Adrenal gland (tissue), 12 donors: ENCODE measurements around the gene PYDC1. TPM values are rescaled to one million over a fixed set of nuclear protein-coding genes. Genes with fewer than 3 reads are reported as not detected.

Source experiments
- DNase-seq, 7 donors: peaks; one replicate each; pipeline ENCODE4 v3.0.0-alpha.2; 2019 to 2020
- H3K27ac ChIP-seq, 5 donors: fragments of 200-600 bp; sonication (generic) in 4 of 5; 1 replicate in 3 of 5; 2 replicates in 2 of 5; pipeline versions ENCODE4 v1.5.1 to v1.8.0; 2016 to 2020; ENCODE audit warnings: mild to moderate bottlenecking in 1 of 5
- H3K27me3 ChIP-seq: fragments of 200-600 bp; 2 replicates; pipeline ENCODE4 v1.8.0; 2021
- H3K36me3 ChIP-seq, 2 donors: fragments of 200-600 bp; replicated peaks in 1 of 2; 1 replicate in 1 of 2; 2 replicates in 1 of 2; pipeline versions ENCODE4 v1.5.1 to v1.8.0; 2018 to 2022
- H3K4me1 ChIP-seq, 2 donors: fragments of 200-600 bp; replicated peaks in 1 of 2; 1 replicate in 1 of 2; 2 replicates in 1 of 2; pipeline versions ENCODE4 v1.5.1 to v1.8.0; 2018 to 2021
- H3K4me3 ChIP-seq, 4 donors: fragments of 200-600 bp; sonication (generic) in 3 of 4; one replicate each; pipeline ENCODE4 v1.5.1; 2016 to 2018
- H3K9me3 ChIP-seq, 3 donors: fragments of 200-600 bp; sonication (generic) in 1 of 3; replicated peaks in 1 of 3; 1 replicate in 2 of 3; 2 replicates in 1 of 3; pipeline versions ENCODE4 v1.5.1 to v1.8.0; 2016 to 2021
- POLR2A ChIP-seq, 2 donors: fragments of 450-650 bp; IDR thresholded peaks; one replicate each; pipeline ENCODE4 v1.6.1; 2017; ENCODE audit warnings: antibody characterized with exemption in 2 of 2, mild to moderate bottlenecking in 2 of 2, moderate library complexity in 1 of 2
- WGBS, 4 donors: extraction: QIAGEN DNeasy Blood & Tissue Kit in 2 of 4; methylation state at CpG; one replicate each; pipeline versions ENCODE4 v1.1.5 to v1.1.7; 2013 to 2017; 5-methylcytosine and 5-hydroxymethylcytosine counted together
- intact Hi-C, 2 donors: fragments of 100-400 bp; cut with DNase I; formaldehyde crosslinking; loops; one replicate each; pipeline versions ENCODE4 v1.14.1 to v1.15.0; 2022 to 2023
- polyA plus RNA-seq, 3 donors: library from polyadenylated mRNA; stranded (reverse); fragments of 200-250 nt in 2 of 3; fragments of 350-450 nt in 1 of 3; fragmentation: Illumina TruSeq in 1 of 3; extraction: RNeasy Lipid Tissue Mini Kit (QIAGEN cat#74804) in 1 of 3; gene quantifications; one replicate each; pipeline ENCODE4 v1.2.3, GENCODE V29; 2013 to 2014
- total RNA-seq, 9 donors: library from RNA; depleted of rRNA in 4 of 9; stranded (reverse); fragments of >200 nt in 4 of 9; fragments of 120-200 nt in 1 of 9; fragmentation: NEBNext Ultra II Directional in 1 of 9; extraction: Animal tissue kit (Norgen Biotek cat#: 25700) in 1 of 9; gene quantifications; one replicate each; pipeline versions ENCODE4 v1.1.0 to v1.2.4, GENCODE V29; 2013 to 2023
- TF ChIP-seq, protein P1 (sequence below), 6 experiments: fragments of 450-650 bp in 4 of 6; fragments of 200-600 bp in 2 of 6; sonication (generic) in 1 of 6; IDR thresholded peaks; 1 replicate in 5 of 6; 2 replicates in 1 of 6; pipeline versions ENCODE4 v1.5.1 to v1.8.0; 2016 to 2021; ENCODE audit warnings: antibody characterized with exemption in 6 of 6, mild to moderate bottlenecking in 2 of 6, moderate library complexity in 1 of 6
- donor health status: healthy with polysubstance abuse.
- donor health status: Bipolar disorder and iron deficiency.
- donor health status: DM: yes; HTN: yes; CAD: no.
- donor health status: DM: no; HTN: no; CAD: no.
- donor health status: DM: no; HTN: no; CAD: no.
- donor health status: DM: yes; HTN: yes; CAD: no.

The PYDC1 gene
- total and polyA plus RNA-seq, 12 donors, result not detected

DNA sequence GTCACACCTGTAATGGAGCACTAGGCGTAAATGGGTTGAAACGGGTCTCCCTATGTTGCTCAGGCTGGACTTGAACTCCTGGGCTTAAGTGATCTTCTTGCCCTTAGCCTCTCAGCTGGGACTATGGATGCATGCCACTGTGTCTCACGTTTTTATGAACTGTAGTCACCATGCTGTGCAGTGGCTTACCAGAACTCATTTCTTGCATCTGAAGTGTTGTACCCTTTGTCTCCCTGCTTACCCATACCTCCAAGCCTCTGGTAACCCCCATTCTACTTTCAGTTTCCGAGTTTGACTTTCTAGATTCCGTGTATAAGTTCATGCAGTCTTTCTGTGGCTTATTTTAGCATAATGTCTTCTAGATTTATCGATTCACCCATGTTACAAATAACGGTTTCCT lies 22.0 kb downstream of the PYDC1 start:
- Histone ChIP-seq H3K27ac (no peak overlapping the region), H3K9me3 (no peaks in the 10 kb centered on the region), H3K36me3 (peaks cover 0 to 75% of the 10 kb centered on the region in 2 donors), H3K4me1 (no peaks in the 10 kb centered on the region), H3K27me3 (no peaks in the 10 kb centered on the region), H3K4me3 (no peak overlapping the region)
- TF ChIP-seq POLR2A (IDR thresholded peaks at IDR 0.05), result no peak
- TF ChIP-seq, protein P1, sequence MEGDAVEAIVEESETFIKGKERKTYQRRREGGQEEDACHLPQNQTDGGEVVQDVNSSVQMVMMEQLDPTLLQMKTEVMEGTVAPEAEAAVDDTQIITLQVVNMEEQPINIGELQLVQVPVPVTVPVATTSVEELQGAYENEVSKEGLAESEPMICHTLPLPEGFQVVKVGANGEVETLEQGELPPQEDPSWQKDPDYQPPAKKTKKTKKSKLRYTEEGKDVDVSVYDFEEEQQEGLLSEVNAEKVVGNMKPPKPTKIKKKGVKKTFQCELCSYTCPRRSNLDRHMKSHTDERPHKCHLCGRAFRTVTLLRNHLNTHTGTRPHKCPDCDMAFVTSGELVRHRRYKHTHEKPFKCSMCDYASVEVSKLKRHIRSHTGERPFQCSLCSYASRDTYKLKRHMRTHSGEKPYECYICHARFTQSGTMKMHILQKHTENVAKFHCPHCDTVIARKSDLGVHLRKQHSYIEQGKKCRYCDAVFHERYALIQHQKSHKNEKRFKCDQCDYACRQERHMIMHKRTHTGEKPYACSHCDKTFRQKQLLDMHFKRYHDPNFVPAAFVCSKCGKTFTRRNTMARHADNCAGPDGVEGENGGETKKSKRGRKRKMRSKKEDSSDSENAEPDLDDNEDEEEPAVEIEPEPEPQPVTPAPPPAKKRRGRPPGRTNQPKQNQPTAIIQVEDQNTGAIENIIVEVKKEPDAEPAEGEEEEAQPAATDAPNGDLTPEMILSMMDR (IDR thresholded peaks at IDR 0.05), result no peak
- 84 to 87% (median 86%) methylated on average over 7 of the region's 7 CpGs for WGBS, 4 donors
- intact Hi-C loops, result no loop called here
- no peak for DNase-seq

DNA sequence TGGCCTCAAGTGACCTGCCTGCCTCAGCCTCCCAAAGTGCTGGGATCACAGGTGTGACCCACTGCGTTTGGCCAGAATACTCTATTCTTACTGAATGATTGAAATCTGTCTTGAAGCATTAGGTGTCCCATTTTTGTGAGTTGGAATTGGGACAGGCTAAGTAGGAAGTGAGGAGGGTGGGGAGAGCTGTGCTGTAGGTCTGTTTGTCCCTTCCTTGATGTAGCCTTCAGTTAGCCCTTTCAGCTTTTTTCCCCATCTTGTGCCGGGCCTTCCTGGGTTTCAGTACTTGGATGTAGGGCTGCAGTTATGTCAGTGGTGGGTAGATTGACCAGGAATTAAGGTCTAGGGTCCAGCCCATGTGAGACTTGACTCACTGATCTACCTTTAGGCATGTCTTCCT lies 23.1 kb downstream of the PYDC1 start:
- no peak for DNase-seq
- no peaks in the 10 kb centered on the region for H3K9me3 ChIP-seq
- 77 to 95% (median 91%) methylated on average over 2 of the region's 2 CpGs for WGBS, 4 donors
- H3K4me1 ChIP-seq, result no peaks in the 10 kb centered on the region
- no peak overlapping the region for H3K4me3 ChIP-seq
- H3K27ac ChIP-seq, result no peak overlapping the region
- intact Hi-C loops, result no loop called here
- peaks cover 0 to 82% of the 10 kb centered on the region in 2 donors for H3K36me3 ChIP-seq
- no peaks in the 10 kb centered on the region for H3K27me3 ChIP-seq
- TF ChIP-seq, protein P1 (IDR thresholded peaks at IDR 0.05), result no peak
- no peak for TF ChIP-seq POLR2A (IDR thresholded peaks at IDR 0.05)

DNA sequence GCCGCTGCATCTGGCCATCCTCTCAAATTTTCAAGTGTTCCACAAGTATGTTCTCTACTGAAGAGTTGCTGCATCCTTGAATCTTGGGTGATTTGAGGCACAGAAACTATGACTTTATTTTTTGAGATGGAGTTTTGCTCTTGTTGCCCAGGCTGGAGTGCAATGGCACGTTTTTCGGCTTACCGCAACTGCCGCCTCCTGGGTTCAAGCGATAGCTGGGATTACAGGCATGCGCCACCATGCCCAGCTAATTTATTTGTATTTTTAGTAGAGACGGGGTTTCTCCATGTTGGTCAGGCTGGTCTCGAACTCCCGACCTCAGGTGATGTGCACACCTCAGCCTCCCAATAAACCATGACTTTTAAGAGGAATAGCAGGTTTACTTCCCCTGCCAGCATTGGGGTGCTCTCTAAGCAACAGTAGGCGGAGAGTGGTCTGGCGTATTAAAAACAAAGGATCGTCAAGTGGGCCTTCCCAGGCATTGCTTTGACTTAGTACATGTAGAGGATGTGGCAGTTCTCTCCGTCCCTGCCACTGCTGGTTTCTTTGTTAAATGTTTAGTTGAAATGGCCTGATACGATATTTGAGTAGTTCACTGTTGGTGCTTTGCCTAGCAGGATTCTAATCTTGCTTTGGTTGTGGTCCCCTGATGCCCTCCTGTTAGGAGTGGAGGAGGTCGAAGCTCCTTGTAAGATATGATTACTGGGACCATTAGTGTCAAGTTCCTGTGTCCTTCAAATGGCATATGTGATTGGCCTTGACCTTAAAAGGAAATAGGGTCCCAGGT lies 23.9 kb downstream of the PYDC1 start:
- Histone ChIP-seq H3K4me1 (no peaks in the 10 kb centered on the region), H3K27me3 (no peaks in the 10 kb centered on the region), H3K4me3 (no peak overlapping the region), H3K9me3 (no peaks in the 10 kb centered on the region), H3K27ac (no peak overlapping the region), H3K36me3 (peaks cover 0 to 88% of the 10 kb centered on the region in 2 donors)
- 84 to 92% (median 90%) methylated on average over 15 to 16 of the region's 16 CpGs for WGBS, 4 donors
- intact Hi-C loops, result no loop called here
- TF ChIP-seq POLR2A (IDR thresholded peaks at IDR 0.05), result no peak
- TF ChIP-seq, protein P1 (IDR thresholded peaks at IDR 0.05), result no peak
- DNase-seq, result no peak

DNA sequence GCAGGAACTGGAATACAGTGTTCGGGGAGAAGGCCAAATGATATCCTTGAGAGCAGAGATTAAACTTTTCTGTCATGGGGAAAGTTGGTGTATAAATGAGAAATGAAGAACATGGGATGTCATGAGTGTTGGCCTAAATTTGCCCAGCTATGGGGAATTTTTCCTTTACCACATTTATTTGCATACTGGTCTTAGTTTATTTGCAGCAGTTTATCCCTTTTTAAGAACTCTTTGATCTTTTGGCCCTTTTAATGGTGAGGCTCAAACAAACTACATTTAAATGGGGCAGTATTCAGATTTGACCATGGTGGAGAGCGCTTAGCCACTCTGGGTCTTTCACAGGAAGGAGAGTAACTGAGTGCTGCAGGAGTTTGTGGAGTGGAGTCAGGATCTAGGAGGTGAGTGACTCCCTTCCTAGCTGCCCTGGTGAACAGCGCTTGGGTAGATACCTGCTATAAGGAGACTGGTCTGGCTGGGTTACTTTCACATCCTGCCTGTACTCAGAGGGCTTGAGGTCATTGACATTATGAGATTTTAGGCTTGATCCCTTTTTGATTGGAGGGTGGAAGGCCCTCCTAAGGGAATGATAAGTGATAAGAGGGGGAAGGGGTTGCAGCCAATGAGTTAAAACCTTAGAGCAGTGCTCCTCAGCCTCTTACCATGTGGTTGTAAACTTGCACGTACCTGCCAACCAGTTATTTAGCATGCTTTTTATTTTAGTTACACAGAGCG lies 25.1 kb downstream of the PYDC1 start:
- DNase-seq, result no peak
- H3K4me3 ChIP-seq, result no peak overlapping the region
- intact Hi-C loops, result no loop called here
- no peaks in the 10 kb centered on the region for H3K27me3 ChIP-seq
- H3K4me1 ChIP-seq, result no peaks in the 10 kb centered on the region
- no peak overlapping the region for H3K27ac ChIP-seq
- 79 to 83% (median 83%) methylated on average over 5 of the region's 5 CpGs for WGBS, 4 donors
- H3K9me3 ChIP-seq, result no peaks in the 10 kb centered on the region
- H3K36me3 ChIP-seq, result peaks cover 0 to 99% of the 10 kb centered on the region in 2 donors
- TF ChIP-seq, protein P1 (IDR thresholded peaks at IDR 0.05), result no peak
- no peak for TF ChIP-seq POLR2A (IDR thresholded peaks at IDR 0.05)
